Fibroblast of gingiva (primary cell): ENCODE data around the gene FUBP3.

ENCODE experiments used
- DNase-seq: peaks from one replicate; pipeline ENCODE4 v3.0.0-alpha.2; 2011; ENCODE audit warnings: low read depth

FUBP3 gene

GRCh38 chr9:130634191-130634768, 54.9 kb downstream of the FUBP3 start:
- no peak for DNase-seq

GRCh38 chr9:130634801-130635200, 55.4 kb downstream of the FUBP3 start:
- no peak for DNase-seq

GRCh38 chr9:130635306-130635705, 55.9 kb downstream of the FUBP3 start:
- no peak for DNase-seq

DNA sequence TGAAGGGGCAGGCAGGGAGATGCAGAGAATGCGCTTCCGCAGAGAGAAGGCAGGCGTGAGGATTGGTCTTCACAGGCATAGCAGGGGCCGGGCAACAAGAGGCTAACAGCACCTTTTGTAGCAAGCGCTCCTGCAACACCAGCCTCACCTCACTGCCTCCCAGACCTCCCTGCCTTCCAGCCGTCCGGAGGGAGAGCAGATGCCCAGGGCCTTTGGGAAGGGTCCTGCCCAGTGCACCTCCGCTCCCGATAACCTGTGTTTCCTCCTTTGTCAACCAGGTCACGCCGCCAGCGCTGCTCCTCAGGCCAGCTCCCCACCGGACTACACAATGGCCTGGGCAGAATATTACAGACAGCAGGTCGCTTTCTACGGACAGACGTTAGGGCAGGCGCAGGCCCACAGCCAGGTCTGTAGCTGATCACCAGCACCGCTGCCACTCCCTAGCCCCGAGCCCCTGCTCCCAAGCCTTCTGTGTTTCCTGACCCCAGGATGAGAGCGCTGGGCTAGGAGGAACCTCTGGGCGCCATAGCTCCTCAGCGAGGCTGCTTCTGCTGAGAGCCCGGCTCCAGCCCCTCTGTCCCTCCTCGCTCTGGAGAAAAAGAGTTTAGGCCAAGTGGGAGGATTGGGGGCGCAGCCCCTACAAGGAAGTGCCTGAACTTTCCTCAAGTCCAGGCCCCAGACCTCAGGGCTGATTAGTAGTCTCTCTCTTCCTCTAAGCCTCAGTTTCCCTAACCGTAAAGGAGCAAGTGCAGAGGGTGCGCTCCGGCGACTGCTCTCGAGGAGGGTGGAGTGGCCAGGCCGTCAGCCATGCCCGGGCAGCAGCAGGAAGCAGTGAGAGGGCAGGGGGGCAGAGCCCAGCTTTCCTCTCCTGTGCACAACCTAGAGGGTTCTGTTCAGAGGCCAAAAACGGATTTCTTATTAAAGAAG, 56.6 kb downstream of the FUBP3 start:
- DNase-seq = no peak

- no peak for DNase-seq
These were observed 57.3 kb downstream of the FUBP3 start for GRCh38 chr9:130636648-130637020.

GRCh38 chr9:130638284-130639123, 59.1 kb downstream of the FUBP3 start:
- no peak for DNase-seq

GRCh38 chr9:130639124-130639765, 59.9 kb downstream of the FUBP3 start:
- DNase-seq = no peak

DNA sequence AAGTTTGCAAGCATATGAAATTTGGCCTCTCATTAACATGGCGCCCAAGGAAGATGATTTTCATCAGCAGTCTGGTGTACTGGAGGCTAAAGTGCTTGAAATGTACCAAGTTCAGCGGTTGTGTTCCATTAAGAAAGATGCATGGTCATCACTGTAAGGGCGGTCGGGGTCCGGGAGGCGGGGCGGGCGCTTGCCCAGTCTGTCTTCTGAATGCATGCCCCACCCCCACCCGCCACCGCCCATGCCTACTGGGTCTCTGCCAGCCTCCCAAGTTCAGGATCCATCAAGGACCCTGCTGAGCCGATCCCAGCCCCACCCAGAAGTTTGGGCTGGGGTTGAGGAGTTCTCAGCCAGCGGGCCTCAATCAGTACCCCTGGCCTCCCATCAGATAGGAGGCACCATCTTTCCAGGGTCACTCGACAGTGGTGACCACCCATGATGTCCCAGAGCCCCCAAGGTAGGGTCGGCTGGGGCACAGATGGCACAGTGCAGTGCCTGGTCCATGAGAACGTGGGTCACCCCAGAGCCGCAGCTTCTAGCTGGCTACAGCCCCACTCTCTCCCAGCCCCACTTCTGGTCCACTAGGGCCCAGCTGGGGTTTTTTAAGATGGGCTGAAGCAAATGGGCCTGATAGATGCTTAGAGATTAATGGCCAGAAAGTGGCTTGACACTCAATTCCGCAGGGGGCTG, 60.6 kb downstream of the FUBP3 start:
- DNase-seq = no peak

DNA sequence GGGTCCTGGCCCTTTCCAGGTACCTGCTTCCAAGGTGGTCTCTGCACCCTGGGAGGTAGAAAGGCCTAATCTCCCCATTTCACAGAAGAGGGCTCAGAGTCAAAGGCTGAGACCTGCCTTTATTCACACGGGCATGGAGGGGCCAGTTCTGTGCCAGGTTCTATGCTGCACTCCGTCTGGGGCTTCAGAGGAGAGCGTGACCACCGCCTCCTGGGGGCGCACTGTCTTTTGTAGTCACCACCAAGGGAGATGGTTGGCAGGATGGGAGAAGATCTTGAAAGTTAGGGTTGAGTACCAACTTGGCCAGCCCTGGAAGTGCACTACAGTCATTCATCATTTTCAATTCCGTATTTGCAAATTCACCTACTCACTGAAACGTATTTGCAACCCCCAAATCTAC, 61.3 kb downstream of the FUBP3 start:
- DNase-seq = no peak

DNA sequence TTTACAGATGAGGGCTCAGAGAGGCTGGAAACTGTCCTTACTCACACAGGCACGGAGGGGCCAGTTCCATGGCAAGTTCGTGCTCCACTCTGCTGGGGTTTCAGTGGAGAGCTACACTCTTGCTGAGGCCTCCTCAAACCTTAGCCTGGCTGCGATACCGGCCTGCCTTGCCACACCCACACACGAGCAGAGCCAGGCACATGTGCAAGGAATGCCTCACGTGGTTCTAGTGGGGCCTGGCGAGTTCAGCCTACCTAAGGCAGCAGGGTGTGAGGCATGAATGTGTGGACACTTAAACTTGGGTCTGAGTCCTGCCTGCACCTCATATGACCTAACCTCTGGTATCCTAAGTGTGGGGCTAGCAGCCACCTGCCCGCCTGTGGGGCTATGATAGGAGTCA, 63.5 kb downstream of the FUBP3 start:
- DNase-seq = no peak

GRCh38 chr9:130651221-130651620, 71.8 kb downstream of the FUBP3 start:
- no peak for DNase-seq

DNA sequence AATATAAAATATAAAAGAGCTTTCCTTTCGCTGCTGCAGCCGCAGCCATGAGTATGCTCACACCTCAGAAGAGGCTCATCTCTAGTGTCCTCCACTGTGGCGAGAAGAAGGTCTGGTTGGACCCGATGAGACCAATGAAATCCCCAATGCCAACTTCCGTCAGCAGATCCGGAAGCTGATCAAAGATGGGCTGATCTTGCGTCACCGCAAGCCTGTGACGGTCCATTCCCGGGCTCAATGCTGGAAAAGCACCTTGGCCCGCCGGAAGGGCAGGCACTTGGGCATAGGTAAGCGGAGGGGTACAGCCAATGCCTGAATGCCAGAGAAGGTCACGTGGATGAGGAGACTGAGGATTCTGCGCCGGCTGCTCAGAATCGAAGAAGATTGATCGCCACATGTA, 72.4 kb downstream of the FUBP3 start:
- DNase-seq = no peak

DNA sequence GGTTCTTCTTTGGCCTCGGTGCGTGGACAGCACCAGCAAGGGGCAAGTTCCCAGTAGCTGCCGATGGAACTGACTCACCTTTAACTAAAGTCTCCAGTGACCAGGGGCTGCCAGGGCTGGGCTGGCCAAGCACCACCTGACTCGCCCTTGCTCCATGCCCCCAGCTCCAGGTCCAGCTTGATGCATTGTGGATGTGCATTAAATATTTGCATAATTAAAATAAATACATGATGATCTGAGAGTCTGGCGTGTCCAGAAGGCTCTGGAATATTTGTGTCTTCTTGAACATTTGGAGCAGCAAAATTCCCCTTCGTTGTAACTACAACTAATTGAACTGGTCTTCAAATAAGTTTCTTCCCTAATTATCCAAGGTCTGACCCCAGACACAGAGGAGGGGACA, 75.5 kb downstream of the FUBP3 start:
- DNase-seq = no peak

DNA sequence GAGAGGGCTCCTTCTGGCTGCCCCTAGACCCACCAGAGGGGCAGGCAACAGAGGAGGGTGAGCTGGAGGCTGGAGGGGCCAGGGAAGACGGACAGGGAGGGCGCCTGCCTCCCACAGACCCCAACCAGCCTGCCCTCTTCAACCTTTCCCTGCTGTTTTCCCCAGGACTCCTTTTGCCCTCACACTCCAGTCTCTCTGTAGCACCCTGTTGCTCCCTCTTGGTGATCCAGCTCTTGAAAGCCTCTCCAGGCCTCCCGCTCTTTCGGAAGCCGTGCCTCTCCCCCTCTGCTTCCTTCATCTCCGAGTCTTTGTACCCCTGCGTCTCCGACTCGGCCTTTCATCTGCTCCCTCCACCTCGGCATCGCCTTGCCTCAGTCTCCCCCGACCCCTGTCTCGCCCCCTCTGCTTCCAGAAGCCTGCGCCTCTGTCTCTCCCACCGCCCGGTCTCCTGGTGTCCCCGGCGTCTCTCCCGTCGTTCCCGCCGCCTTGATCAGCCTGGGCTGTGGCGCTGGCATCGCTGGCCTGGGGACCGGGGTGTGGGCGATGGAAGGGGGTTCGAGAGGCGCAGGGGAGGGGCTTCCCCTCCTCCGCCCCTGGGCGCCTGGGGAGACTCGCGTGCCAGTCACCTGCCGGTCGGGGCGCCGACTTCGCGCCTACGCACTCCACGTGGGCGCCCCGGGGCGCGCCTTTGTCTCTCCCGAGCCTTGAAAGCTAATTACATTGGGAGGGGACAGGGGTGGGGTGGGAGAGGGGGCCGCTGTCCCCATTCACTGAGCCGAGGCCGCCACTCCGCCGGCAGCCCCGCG, 79.7 kb downstream of the FUBP3 start:
- DNase-seq = no peak

DNA sequence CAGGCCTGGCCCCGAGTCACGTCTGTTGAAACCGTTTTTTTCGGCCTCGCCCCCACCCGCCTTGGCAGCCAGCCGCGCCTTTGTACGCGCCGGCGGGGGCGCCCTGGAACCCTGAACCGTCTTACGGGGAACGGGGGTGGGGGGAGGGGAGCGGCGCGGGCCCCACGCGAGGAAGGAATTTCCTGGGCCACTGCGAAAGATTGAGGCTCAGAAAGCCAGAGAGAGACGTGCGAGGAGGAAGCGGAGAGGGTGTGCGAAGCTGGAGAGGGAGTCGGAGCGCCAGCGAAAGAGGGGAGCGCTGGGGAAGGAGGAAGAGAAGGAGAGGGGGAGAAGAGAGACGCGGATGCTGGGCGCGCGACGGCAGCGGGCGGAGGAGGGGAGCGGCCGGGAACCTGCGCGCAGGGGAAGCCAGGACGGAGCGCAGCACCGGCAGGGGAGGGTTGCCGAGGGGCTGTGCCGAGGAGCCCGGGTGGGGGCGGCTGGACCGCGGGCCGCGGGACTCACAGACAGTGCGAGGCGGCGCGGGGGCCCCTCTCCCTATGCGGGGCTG, 80.4 kb downstream of the FUBP3 start:
- DNase-seq = no peak

DNA sequence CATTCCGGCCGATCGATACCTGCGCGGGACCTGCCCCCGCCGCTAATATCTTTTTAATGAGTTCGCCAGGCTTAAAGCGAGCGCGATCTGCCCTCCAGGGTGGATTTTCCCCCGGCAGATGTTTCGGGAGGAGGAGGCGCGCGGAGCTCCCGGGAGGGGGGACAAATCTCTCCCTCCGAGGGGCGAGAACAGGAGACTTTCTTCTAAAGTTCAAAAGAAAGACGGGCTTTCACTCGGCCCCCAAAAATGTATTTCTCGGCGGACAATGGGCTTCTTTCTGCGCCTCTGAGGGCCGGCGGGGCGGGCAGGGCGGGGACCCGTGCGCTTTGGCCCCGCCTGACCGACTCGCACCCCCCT, 80.9 kb downstream of the FUBP3 start:
- DNase-seq = no peak

DNA sequence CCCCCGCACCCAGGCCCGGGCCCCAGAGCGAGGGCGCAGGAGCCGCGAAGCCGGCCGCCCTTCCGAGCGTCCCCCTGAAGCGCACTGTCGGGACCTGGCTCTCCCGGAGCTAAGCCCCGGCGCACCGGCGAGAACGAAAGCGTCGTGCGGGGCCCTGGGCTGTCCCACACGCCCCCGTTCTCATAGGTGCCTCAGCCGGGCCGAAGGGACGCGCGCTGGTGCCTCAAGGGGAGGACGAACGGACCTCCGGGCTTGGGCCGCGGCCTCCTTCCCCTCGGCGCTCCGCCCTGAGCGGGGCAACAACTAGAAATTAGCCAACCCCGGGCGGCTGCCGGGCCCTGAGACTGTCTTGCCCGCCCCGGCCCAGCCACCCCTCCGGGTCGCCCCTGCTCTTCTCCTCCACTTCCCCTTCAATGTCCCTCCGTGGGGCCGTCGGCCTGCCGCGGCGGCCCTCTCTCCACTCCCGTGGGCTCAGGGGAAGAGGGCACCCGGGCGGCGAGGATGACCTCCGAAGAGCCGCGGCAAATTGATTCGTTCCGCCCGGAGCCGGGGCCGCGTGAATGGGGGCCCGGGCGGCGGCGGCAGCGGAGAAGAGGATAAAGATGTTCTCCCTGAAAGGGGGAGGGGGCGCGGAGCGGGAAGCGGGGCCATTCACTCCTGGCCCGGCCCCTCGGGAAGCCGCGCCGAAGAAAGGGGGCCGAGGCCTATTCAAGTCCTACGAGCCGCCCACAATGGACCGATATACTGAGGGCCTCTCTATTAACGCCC, 81.5 kb downstream of the FUBP3 start:
- DNase-seq = no peak

- DNase-seq = no peak
These were observed 82.2 kb downstream of the FUBP3 start for GRCh38 chr9:130661451-130662098.
